ENCODE measurements around the gene TMC5.

Gene TMC5

GRCh38 chr16:19482291-19482690 lies 64.6 kb downstream of the TMC5 start:
- H3K4me1 ChIP-seq (ENCODE audit: control insufficient read depth, insufficient read depth, low read length): no peaks in the 10 kb centered on the region
- H3K27ac ChIP-seq (ENCODE audit: low read length): no peak overlapping the region
- WGBS (ENCODE audit: insufficient coverage, insufficient read length): no CpG with 5 or more reads among the region's 1 CpG
- no peak overlapping the region for H3K4me3 ChIP-seq (ENCODE audit: low read length)
- no peaks in the 10 kb centered on the region for H3K27me3 ChIP-seq (ENCODE audit: control insufficient read depth, insufficient read depth, low read length)
- no peaks in the 10 kb centered on the region for H3K9me3 ChIP-seq (ENCODE audit: control insufficient read depth, insufficient read depth, low read length)
- no peak for DNase-seq (ENCODE audit: low read depth, low spot score)
- no peaks in the 10 kb centered on the region for H3K36me3 ChIP-seq (ENCODE audit: control insufficient read depth, insufficient read depth, low read length)

GRCh38 chr16:19484096-19484495 lies 66.4 kb downstream of the TMC5 start:
- Histone ChIP-seq H3K36me3 (ENCODE audit: control insufficient read depth, insufficient read depth, low read length) (no peaks in the 10 kb centered on the region), H3K9me3 (ENCODE audit: control insufficient read depth, insufficient read depth, low read length) (no peaks in the 10 kb centered on the region), H3K27ac (ENCODE audit: low read length) (no peak overlapping the region), H3K27me3 (ENCODE audit: control insufficient read depth, insufficient read depth, low read length) (no peaks in the 10 kb centered on the region), H3K4me3 (ENCODE audit: low read length) (no peak overlapping the region), H3K4me1 (ENCODE audit: control insufficient read depth, insufficient read depth, low read length) (peaks cover 3% of the 10 kb centered on the region; the same call in 1 of the 2 replicates)
- no CpG with 5 or more reads among the region's 3 CpGs for WGBS (ENCODE audit: insufficient coverage, insufficient read length)
- no peak for DNase-seq (ENCODE audit: low read depth, low spot score)

GRCh38 chr16:19485611-19486010 lies 67.9 kb downstream of the TMC5 start:
- Histone ChIP-seq H3K27ac (ENCODE audit: low read length) (no peak overlapping the region), H3K36me3 (ENCODE audit: control insufficient read depth, insufficient read depth, low read length) (no peaks in the 10 kb centered on the region), H3K27me3 (ENCODE audit: control insufficient read depth, insufficient read depth, low read length) (no peaks in the 10 kb centered on the region), H3K4me3 (ENCODE audit: low read length) (no peak overlapping the region), H3K4me1 (ENCODE audit: control insufficient read depth, insufficient read depth, low read length) (peaks cover 3% of the 10 kb centered on the region; the same call in 1 of the 2 replicates), H3K9me3 (ENCODE audit: control insufficient read depth, insufficient read depth, low read length) (no peaks in the 10 kb centered on the region)
- DNase-seq (ENCODE audit: low read depth, low spot score): no peak
- no CpG with 5 or more reads among the region's 5 CpGs for WGBS (ENCODE audit: insufficient coverage, insufficient read length)

- no peak overlapping the region for H3K4me3 ChIP-seq (ENCODE audit: low read length)
- WGBS (ENCODE audit: insufficient coverage, insufficient read length): no CpG with 5 or more reads among the region's 4 CpGs
- no peaks in the 10 kb centered on the region for H3K36me3 ChIP-seq (ENCODE audit: control insufficient read depth, insufficient read depth, low read length)
- no peak for DNase-seq (ENCODE audit: low read depth, low spot score)
- no peak overlapping the region for H3K27ac ChIP-seq (ENCODE audit: low read length)
- H3K9me3 ChIP-seq (ENCODE audit: control insufficient read depth, insufficient read depth, low read length): no peaks in the 10 kb centered on the region
- H3K4me1 ChIP-seq (ENCODE audit: control insufficient read depth, insufficient read depth, low read length): peaks cover 3% of the 10 kb centered on the region; the same call in 1 of the 2 replicates
- no peaks in the 10 kb centered on the region for H3K27me3 ChIP-seq (ENCODE audit: control insufficient read depth, insufficient read depth, low read length)
These were observed 68.4 kb downstream of the TMC5 start for GRCh38 chr16:19486051-19486450.

- Histone ChIP-seq H3K27me3 (ENCODE audit: control insufficient read depth, insufficient read depth, low read length) (no peaks in the 10 kb centered on the region), H3K4me3 (ENCODE audit: low read length) (no peak overlapping the region), H3K4me1 (ENCODE audit: control insufficient read depth, insufficient read depth, low read length) (peaks cover 3% of the 10 kb centered on the region; the same call in 1 of the 2 replicates), H3K9me3 (ENCODE audit: control insufficient read depth, insufficient read depth, low read length) (no peaks in the 10 kb centered on the region), H3K27ac (ENCODE audit: low read length) (no peak overlapping the region), H3K36me3 (ENCODE audit: control insufficient read depth, insufficient read depth, low read length) (no peaks in the 10 kb centered on the region)
- WGBS (ENCODE audit: insufficient coverage, insufficient read length): no CpG with 5 or more reads among the region's 10 CpGs
- no peak for DNase-seq (ENCODE audit: low read depth, low spot score)
These were observed 69.2 kb downstream of the TMC5 start for GRCh38 chr16:19486750-19487325.

GRCh38 chr16:19488213-19488640 lies 70.5 kb downstream of the TMC5 start:
- Histone ChIP-seq H3K9me3 (ENCODE audit: control insufficient read depth, insufficient read depth, low read length) (no peaks in the 10 kb centered on the region), H3K36me3 (ENCODE audit: control insufficient read depth, insufficient read depth, low read length) (no peaks in the 10 kb centered on the region), H3K4me1 (ENCODE audit: control insufficient read depth, insufficient read depth, low read length) (peaks cover 3% of the 10 kb centered on the region; the same call in 1 of the 2 replicates), H3K27me3 (ENCODE audit: control insufficient read depth, insufficient read depth, low read length) (no peaks in the 10 kb centered on the region), H3K27ac (ENCODE audit: low read length) (no peak overlapping the region), H3K4me3 (ENCODE audit: low read length) (no peak overlapping the region)
- DNase-seq (ENCODE audit: low read depth, low spot score): no peak
- no CpG with 5 or more reads among the region's 4 CpGs for WGBS (ENCODE audit: insufficient coverage, insufficient read length)

- no peak for DNase-seq (ENCODE audit: low read depth, low spot score)
- Histone ChIP-seq H3K27me3 (ENCODE audit: control insufficient read depth, insufficient read depth, low read length) (no peaks in the 10 kb centered on the region), H3K36me3 (ENCODE audit: control insufficient read depth, insufficient read depth, low read length) (no peaks in the 10 kb centered on the region), H3K9me3 (ENCODE audit: control insufficient read depth, insufficient read depth, low read length) (no peaks in the 10 kb centered on the region), H3K4me1 (ENCODE audit: control insufficient read depth, insufficient read depth, low read length) (peaks cover 3% of the 10 kb centered on the region; the same call in 1 of the 2 replicates), H3K27ac (ENCODE audit: low read length) (no peak overlapping the region), H3K4me3 (ENCODE audit: low read length) (no peak overlapping the region)
- WGBS (ENCODE audit: insufficient coverage, insufficient read length): no CpG with 5 or more reads among the region's 1 CpG
These were observed 72.9 kb downstream of the TMC5 start for GRCh38 chr16:19490619-19491018.

GRCh38 chr16:19497176-19497575 lies 79.5 kb downstream of the TMC5 start:
- H3K4me1 ChIP-seq (ENCODE audit: control insufficient read depth, insufficient read depth, low read length): no peaks in the 10 kb centered on the region
- no peaks in the 10 kb centered on the region for H3K9me3 ChIP-seq (ENCODE audit: control insufficient read depth, insufficient read depth, low read length)
- H3K4me3 ChIP-seq (ENCODE audit: low read length): no peak overlapping the region
- no peaks in the 10 kb centered on the region for H3K27me3 ChIP-seq (ENCODE audit: control insufficient read depth, insufficient read depth, low read length)
- no CpG with 5 or more reads among the region's 5 CpGs for WGBS (ENCODE audit: insufficient coverage, insufficient read length)
- H3K36me3 ChIP-seq (ENCODE audit: control insufficient read depth, insufficient read depth, low read length): peaks cover 3% of the 10 kb centered on the region; the same call in 1 of the 2 replicates
- no peak overlapping the region for H3K27ac ChIP-seq (ENCODE audit: low read length)
- no peak for DNase-seq (ENCODE audit: low read depth, low spot score)

- peaks cover 15% of the 10 kb centered on the region; the same call in 1 of the 2 replicates for H3K36me3 ChIP-seq (ENCODE audit: control insufficient read depth, insufficient read depth, low read length)
- WGBS (ENCODE audit: insufficient coverage, insufficient read length): no CpG with 5 or more reads among the region's 5 CpGs
- no peaks in the 10 kb centered on the region for H3K4me1 ChIP-seq (ENCODE audit: control insufficient read depth, insufficient read depth, low read length)
- no peak overlapping the region for H3K4me3 ChIP-seq (ENCODE audit: low read length)
- H3K9me3 ChIP-seq (ENCODE audit: control insufficient read depth, insufficient read depth, low read length): no peaks in the 10 kb centered on the region
- H3K27me3 ChIP-seq (ENCODE audit: control insufficient read depth, insufficient read depth, low read length): no peaks in the 10 kb centered on the region
- DNase-seq (ENCODE audit: low read depth, low spot score): no peak
- H3K27ac ChIP-seq (ENCODE audit: low read length): no peak overlapping the region
These were observed 81.3 kb downstream of the TMC5 start for GRCh38 chr16:19499006-19499405.

GRCh38 chr16:19499481-19499880 lies 81.8 kb downstream of the TMC5 start:
- no peak for DNase-seq (ENCODE audit: low read depth, low spot score)
- whole genome bisulfite sequencing (ENCODE audit: insufficient coverage, insufficient read length): no CpG with 5 or more reads among the region's 3 CpGs
- no peak overlapping the region for H3K27ac ChIP-seq (ENCODE audit: low read length)
- no peaks in the 10 kb centered on the region for H3K9me3 ChIP-seq (ENCODE audit: control insufficient read depth, insufficient read depth, low read length)
- H3K36me3 ChIP-seq (ENCODE audit: control insufficient read depth, insufficient read depth, low read length): peaks cover 15% of the 10 kb centered on the region; the same call in 1 of the 2 replicates
- no peak overlapping the region for H3K4me3 ChIP-seq (ENCODE audit: low read length)
- no peaks in the 10 kb centered on the region for H3K4me1 ChIP-seq (ENCODE audit: control insufficient read depth, insufficient read depth, low read length)
- H3K27me3 ChIP-seq (ENCODE audit: control insufficient read depth, insufficient read depth, low read length): no peaks in the 10 kb centered on the region

All from iPS DF 6.9 (cell line).